ENCODE data around the gene AGXT.

DNA sequence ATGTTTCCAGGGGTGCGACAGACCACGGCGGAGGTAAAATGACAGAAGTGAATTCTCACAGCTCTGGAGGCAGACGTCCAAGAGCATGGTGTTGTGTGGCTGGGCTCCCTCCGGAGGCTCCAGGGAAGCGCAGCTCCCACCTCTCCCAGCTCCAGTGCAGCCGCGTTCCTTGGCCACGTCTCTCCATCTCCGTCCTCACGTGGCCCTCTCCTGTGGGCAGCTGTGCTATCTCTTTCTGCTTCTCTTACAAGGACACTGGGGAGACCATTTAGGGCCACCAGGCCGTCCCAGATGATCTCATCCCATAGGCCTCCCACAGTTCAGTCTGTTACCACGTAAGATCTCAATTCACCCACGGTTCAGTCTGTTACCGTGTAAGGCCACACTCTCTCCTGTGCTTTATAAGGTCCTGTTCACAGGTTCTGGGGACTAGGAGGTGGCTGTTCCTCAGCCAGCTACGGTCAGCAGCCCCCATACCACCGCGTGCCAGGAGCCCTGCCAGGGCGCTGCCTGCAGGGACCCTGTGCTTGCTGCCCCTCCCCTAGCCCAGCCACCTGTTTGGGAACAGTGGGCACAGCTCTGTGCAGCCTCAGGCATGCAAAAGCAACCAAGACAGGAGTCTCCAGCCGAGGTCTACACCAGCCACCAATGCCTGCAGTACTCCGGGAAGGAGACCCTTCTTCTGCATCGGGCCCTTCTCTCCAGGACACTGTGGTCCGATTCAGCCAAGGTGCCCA is 30.3 kb downstream of the AGXT start:
- TF ChIP-seq, protein P1, sequence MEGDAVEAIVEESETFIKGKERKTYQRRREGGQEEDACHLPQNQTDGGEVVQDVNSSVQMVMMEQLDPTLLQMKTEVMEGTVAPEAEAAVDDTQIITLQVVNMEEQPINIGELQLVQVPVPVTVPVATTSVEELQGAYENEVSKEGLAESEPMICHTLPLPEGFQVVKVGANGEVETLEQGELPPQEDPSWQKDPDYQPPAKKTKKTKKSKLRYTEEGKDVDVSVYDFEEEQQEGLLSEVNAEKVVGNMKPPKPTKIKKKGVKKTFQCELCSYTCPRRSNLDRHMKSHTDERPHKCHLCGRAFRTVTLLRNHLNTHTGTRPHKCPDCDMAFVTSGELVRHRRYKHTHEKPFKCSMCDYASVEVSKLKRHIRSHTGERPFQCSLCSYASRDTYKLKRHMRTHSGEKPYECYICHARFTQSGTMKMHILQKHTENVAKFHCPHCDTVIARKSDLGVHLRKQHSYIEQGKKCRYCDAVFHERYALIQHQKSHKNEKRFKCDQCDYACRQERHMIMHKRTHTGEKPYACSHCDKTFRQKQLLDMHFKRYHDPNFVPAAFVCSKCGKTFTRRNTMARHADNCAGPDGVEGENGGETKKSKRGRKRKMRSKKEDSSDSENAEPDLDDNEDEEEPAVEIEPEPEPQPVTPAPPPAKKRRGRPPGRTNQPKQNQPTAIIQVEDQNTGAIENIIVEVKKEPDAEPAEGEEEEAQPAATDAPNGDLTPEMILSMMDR (conservative IDR thresholded peaks at IDR 0.05; ENCODE audit: low read depth, low read length), result no peak
- TF ChIP-seq EZH2 (IDR thresholded peaks at IDR 0.05; ENCODE audit: borderline replicate concordance, low read depth, low read length, poor library complexity, severe bottlenecking), result no peak
